IMR-90 (cell line): Measurements from ENCODE around the gene CAPZA3.

Source experiments
- BHLHE40 ChIP-seq: fragments of 150-350 bp; IDR thresholded peaks from 2 replicates; pipeline ENCODE4 v1.6.1; 2016; ENCODE audit warnings: mild to moderate bottlenecking, low read depth, low read length
- CEBPB ChIP-seq: IDR thresholded peaks from 2 replicates; pipeline ENCODE4 v1.6.1; 2012; ENCODE audit warnings: low read depth, low read length, improper control_type of control experiment
- MAZ ChIP-seq: IDR thresholded peaks from 2 replicates; pipeline ENCODE4 v1.6.1; 2012; ENCODE audit warnings: low read depth, mild to moderate bottlenecking, low read length, improper control_type of control experiment, moderate library complexity, borderline replicate concordance
- POLR2A ChIP-seq: IDR thresholded peaks from 2 replicates; pipeline ENCODE4 v1.6.1; 2012; ENCODE audit warnings: mild to moderate bottlenecking, low read depth, low read length
- RAD21 ChIP-seq: IDR thresholded peaks from 2 replicates; pipeline ENCODE4 v1.6.1; 2012; ENCODE audit warnings: low read length, improper control_type of control experiment
- RFX5 ChIP-seq: IDR thresholded peaks from 2 replicates; pipeline ENCODE4 v1.8.0; 2012; ENCODE audit warnings: low read depth, mild to moderate bottlenecking, low read length, moderate library complexity
- USF2 ChIP-seq: fragments of 150-350 bp; IDR thresholded peaks from 2 replicates; pipeline ENCODE4 v1.6.1; 2017; ENCODE audit warnings: mild to moderate bottlenecking, antibody characterized with exemption, low read length, low read depth
- TF ChIP-seq, protein P1 (sequence below): conservative IDR thresholded peaks from 2 replicates; pipeline ENCODE4 v1.5.1; 2012; ENCODE audit warnings: mild to moderate bottlenecking, low read depth, low read length, improper control_type of control experiment

- TF ChIP-seq, protein P1, sequence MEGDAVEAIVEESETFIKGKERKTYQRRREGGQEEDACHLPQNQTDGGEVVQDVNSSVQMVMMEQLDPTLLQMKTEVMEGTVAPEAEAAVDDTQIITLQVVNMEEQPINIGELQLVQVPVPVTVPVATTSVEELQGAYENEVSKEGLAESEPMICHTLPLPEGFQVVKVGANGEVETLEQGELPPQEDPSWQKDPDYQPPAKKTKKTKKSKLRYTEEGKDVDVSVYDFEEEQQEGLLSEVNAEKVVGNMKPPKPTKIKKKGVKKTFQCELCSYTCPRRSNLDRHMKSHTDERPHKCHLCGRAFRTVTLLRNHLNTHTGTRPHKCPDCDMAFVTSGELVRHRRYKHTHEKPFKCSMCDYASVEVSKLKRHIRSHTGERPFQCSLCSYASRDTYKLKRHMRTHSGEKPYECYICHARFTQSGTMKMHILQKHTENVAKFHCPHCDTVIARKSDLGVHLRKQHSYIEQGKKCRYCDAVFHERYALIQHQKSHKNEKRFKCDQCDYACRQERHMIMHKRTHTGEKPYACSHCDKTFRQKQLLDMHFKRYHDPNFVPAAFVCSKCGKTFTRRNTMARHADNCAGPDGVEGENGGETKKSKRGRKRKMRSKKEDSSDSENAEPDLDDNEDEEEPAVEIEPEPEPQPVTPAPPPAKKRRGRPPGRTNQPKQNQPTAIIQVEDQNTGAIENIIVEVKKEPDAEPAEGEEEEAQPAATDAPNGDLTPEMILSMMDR: no peak
- TF ChIP-seq RAD21: no peak
- TF ChIP-seq MAZ: no peak
- no peak for TF ChIP-seq POLR2A
- no peak for TF ChIP-seq CEBPB
- no peak for TF ChIP-seq USF2
- no peak for TF ChIP-seq BHLHE40
- no peak for TF ChIP-seq RFX5
These were observed 17.9 kb upstream of the CAPZA3 start for GRCh38 chr12:18719922-18720510.
